SK-N-SH treated with all-trans-retinoic acid at 6 μM for 48 hours (cell line): ENCODE measurements around the gene LGALS9.

Source experiments
- ATAC-seq: fragments of 200-7000 bp; cut with Tn5 transposase; 3 replicates; pipeline ENCODE4 v1.9.1; 2020; ENCODE audit warnings: mild to moderate bottlenecking, moderate library complexity
- ARNTL ChIP-seq: fragments of 450-650 bp; formaldehyde crosslinking; IDR thresholded peaks from 2 replicates; pipeline ENCODE4 v1.5.0; 2020; ENCODE audit warnings: low read depth, mild to moderate bottlenecking, moderate library complexity, borderline replicate concordance
- BACH2 ChIP-seq: fragments of 250-450 bp; sonication (Bioruptor Pico); IDR thresholded peaks from 2 replicates; pipeline ENCODE4 v1.9.0; 2021; ENCODE audit warnings: mild to moderate bottlenecking, borderline replicate concordance
- CSDC2 ChIP-seq: fragments of 250-450 bp; sonication (Bioruptor Pico); IDR thresholded peaks from 2 replicates; pipeline ENCODE4 v1.5.0; 2020; ENCODE audit warnings: mild to moderate bottlenecking, moderate library complexity
- CSRNP3 ChIP-seq: fragments of 250-450 bp; sonication (Bioruptor Pico); IDR thresholded peaks from 2 replicates; pipeline ENCODE4 v1.5.1; 2021; ENCODE audit warnings: mild to moderate bottlenecking, moderate library complexity
- ESRRG ChIP-seq: fragments of 250-450 bp; sonication (Bioruptor Pico); IDR thresholded peaks from 2 replicates; pipeline ENCODE4 v1.6.1; 2021; ENCODE audit warnings: mild to moderate bottlenecking
- GLIS3 ChIP-seq: fragments of 250-450 bp; sonication (Bioruptor Pico); IDR thresholded peaks from 2 replicates; pipeline ENCODE4 v1.5.0; 2020; ENCODE audit warnings: mild to moderate bottlenecking, moderate library complexity
- ISL1 ChIP-seq: fragments of 250-450 bp; sonication (Bioruptor Pico); IDR thresholded peaks from 2 replicates; pipeline ENCODE4 v2.1.2; 2022; ENCODE audit warnings: mild to moderate bottlenecking, moderate library complexity
- OSR1 ChIP-seq: fragments of 250-450 bp; sonication (Bioruptor Pico); IDR thresholded peaks from 2 replicates; pipeline ENCODE4 v1.8.0; 2022; ENCODE audit warnings: moderate library complexity, mild to moderate bottlenecking, inconsistent platforms
- PATZ1 ChIP-seq: fragments of 250-450 bp; sonication (Bioruptor Pico); IDR thresholded peaks from 2 replicates; pipeline ENCODE4 v1.8.0; 2020; ENCODE audit warnings: mild to moderate bottlenecking, moderate library complexity, borderline replicate concordance
- POU6F1 ChIP-seq: fragments of 250-450 bp; sonication (Bioruptor Pico); IDR thresholded peaks from 2 replicates; pipeline ENCODE4 v1.8.0; 2021; ENCODE audit warnings: low read depth, mild to moderate bottlenecking, moderate library complexity, borderline replicate concordance
- PPARA ChIP-seq: fragments of 250-450 bp; sonication (Bioruptor Pico); IDR thresholded peaks from 2 replicates; pipeline ENCODE4 v1.5.0; 2020; ENCODE audit warnings: mild to moderate bottlenecking, borderline replicate concordance
- TCF4 ChIP-seq: fragments of 250-450 bp; sonication (Bioruptor Pico); IDR thresholded peaks from 2 replicates; pipeline ENCODE4 v1.8.0; 2021; ENCODE audit warnings: mild to moderate bottlenecking, moderate library complexity, borderline replicate concordance
- TOX ChIP-seq: fragments of 250-450 bp; sonication (Bioruptor Pico); IDR thresholded peaks from 2 replicates; pipeline ENCODE4 v1.8.0; 2021; ENCODE audit warnings: mild to moderate bottlenecking, moderate library complexity, borderline replicate concordance
- TSHZ2 ChIP-seq: fragments of 250-450 bp; sonication (Bioruptor Pico); IDR thresholded peaks from 2 replicates; pipeline ENCODE4 v1.5.0; 2020; ENCODE audit warnings: mild to moderate bottlenecking, moderate library complexity
- ZC3H10 ChIP-seq: fragments of 250-450 bp; sonication (Bioruptor Pico); IDR thresholded peaks from 2 replicates; pipeline ENCODE4 v1.5.1; 2021; ENCODE audit warnings: mild to moderate bottlenecking, moderate library complexity
- ZFP3 ChIP-seq: fragments of 250-450 bp; sonication (Bioruptor Pico); IDR thresholded peaks from 2 replicates; pipeline ENCODE4 v1.5.0; 2020; ENCODE audit warnings: mild to moderate bottlenecking, moderate library complexity
- ZFP30 ChIP-seq: fragments of 450-650 bp; formaldehyde crosslinking; IDR thresholded peaks from 2 replicates; pipeline ENCODE4 v1.5.0; 2022; ENCODE audit warnings: mild to moderate bottlenecking, moderate library complexity
- ZNF565 ChIP-seq: fragments of 450-650 bp; formaldehyde crosslinking; conservative IDR thresholded peaks from 2 replicates; pipeline ENCODE4 v1.5.0; 2020; ENCODE audit warnings: low read depth, mild to moderate bottlenecking, moderate library complexity
- ZNF8 ChIP-seq: fragments of 450-650 bp; formaldehyde crosslinking; IDR thresholded peaks from 2 replicates; pipeline ENCODE4 v1.5.0; 2020; ENCODE audit warnings: mild to moderate bottlenecking, moderate library complexity

Gene LGALS9

GRCh38 chr17:27597783-27598320 is 33.1 kb upstream of the LGALS9 start:
- no peak for TF ChIP-seq ZC3H10 (CRISPR knock-in tag)
- no peak for TF ChIP-seq ESRRG (CRISPR knock-in tag)
- TF ChIP-seq TOX: no peak
- no peak for TF ChIP-seq POU6F1
- TF ChIP-seq PPARA (CRISPR knock-in tag): no peak
- no peak for TF ChIP-seq TCF4 (CRISPR knock-in tag)
- no peak for TF ChIP-seq ISL1
- no peak for TF ChIP-seq ARNTL (CRISPR knock-in tag)
- TF ChIP-seq OSR1 (CRISPR knock-in tag): no peak
- no peak for TF ChIP-seq CSRNP3
- TF ChIP-seq ZFP30 (CRISPR knock-in tag): no peak
- no peak for TF ChIP-seq TSHZ2 (CRISPR knock-in tag)
- TF ChIP-seq ZNF8: no peak
- TF ChIP-seq CSDC2 (CRISPR knock-in tag): no peak
- TF ChIP-seq PATZ1 (CRISPR knock-in tag): no peak
- no peak for TF ChIP-seq BACH2 (CRISPR knock-in tag)
- ATAC-seq: no peak

- ATAC-seq: no peak
- TF ChIP-seq ESRRG (CRISPR knock-in tag) (no peak), POU6F1 (no peak), ZC3H10 (CRISPR knock-in tag) (no peak), OSR1 (CRISPR knock-in tag) (no peak), GLIS3 (no peak), TCF4 (CRISPR knock-in tag) (no peak), ARNTL (CRISPR knock-in tag) (no peak), CSDC2 (CRISPR knock-in tag) (no peak), ZNF8 (no peak), PATZ1 (CRISPR knock-in tag) (no peak), TSHZ2 (CRISPR knock-in tag) (no peak), ZNF565 (CRISPR knock-in tag) (no peak), ZFP3 (CRISPR knock-in tag) (no peak), TOX (no peak), CSRNP3 (no peak), PPARA (CRISPR knock-in tag) (no peak)
- TF ChIP-seq, all 23 proteins: peak for 0
Observed at GRCh38 chr17:27598337-27599050, 32.5 kb upstream of the LGALS9 start.
